CD4-positive, alpha-beta T cell treated with Interleukin-15 for 1 hour (primary cell): Measurements from ENCODE around the gene PACS1.
A peak's percentile ranks its signal among the peaks of the same experiment; 100 is the strongest.
"Not testable (repeated sequence)": the region's sequence is repeated elsewhere in the genome, so short reads cannot be mapped to it uniquely, and the experiment has no call there.

Source experiments
- DNase-seq: peaks from one replicate; pipeline ENCODE4 v3.0.0-alpha.2; 2020

The PACS1 gene

DNA sequence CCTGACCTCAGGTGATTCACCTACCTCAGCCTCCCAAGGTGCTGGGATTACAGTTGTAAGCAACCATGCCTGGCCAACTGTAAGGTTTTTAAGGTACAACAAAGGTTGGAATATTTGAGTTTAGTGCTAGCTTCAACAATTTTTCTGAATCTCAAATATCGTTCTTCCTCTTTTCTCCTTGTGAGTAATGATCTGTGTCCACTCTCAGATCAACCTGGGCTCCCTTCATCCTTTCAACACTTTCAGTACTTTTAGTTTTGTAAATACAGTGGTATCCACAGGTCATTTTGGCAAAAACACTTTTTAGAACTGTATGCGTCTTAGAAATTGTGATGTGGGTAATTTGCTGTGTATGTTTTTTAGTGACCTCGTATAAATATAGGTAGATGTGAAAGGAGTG, 7.9 kb downstream of the PACS1 start:
- no peak for DNase-seq

DNA sequence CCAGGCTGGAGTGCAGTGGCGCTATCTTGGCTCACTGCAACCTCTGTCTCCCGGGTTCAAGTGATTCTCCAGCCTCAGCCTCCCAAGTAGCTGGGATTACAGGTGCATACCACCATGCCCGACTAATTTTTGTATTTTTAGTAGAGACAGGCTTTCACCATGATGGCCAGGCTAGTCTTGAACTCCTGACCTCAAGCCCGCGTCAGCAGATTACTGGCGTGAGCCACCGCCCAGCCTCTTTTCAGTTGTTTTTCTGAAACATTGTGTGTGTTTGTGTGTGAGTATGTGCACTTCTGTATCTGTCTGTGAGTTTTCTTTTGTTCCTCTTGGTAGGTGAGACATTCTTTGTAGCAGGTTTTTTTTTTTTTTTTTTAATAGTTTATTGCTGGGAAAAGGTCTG, 8.9 kb downstream of the PACS1 start:
- not testable (repeated sequence) for DNase-seq

DNA sequence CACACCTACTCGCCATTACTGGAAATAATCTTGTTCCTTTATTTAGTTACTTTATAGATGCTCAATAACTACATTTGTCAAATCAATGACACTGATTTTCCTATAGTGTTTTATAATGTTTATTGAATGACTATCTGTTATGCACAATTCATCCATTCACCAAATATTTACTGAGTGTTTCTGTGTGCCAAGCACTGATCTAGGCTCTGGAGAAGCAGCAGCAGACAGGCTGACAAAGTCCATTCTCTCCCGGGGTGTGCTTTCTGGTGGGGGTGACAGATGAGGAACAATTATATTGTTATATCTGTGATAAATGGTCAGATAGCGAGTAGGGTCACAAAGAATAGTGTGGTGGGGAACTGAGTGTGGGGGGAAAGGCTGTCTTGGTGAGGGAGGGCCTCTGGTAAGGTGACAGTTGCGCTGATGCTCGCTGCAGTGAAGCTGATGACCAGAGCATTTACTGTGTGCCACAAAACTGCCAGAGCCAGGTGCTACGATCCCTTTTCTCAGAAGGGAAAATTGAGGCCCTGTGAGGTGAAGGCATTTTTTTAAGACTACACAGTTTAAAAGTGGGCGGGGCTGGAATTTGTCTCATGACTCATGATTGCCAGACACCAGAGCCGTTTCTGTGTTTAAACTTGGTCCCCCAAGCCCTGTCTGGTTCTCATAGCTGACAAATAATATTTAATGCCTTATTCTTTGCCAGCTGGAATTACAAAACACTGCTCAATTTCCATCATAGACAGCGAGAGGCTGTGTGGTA, 10.2 kb downstream of the PACS1 start:
- DNase-seq, result peak; percentile 72

DNA sequence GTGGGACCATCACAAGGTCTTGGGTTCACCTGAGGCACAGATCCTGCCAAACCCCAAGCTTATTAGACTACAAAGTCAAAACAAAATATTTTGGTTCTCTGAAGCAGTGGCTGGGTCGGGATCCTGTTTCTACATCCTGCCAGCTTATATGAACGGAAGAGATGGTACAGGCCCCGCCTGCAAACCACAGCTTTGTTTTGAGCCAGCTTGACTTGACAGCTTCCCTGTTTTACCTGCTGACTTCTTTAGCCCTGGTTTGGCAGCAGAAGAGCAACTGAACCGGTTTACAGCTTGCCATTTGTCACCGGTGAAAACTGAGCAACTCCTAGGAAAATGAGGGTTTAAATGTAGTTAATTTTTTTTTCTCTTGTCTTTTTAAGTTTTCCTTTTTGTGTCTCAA, 11.4 kb downstream of the PACS1 start:
- peak; percentile 84 for DNase-seq

DNA sequence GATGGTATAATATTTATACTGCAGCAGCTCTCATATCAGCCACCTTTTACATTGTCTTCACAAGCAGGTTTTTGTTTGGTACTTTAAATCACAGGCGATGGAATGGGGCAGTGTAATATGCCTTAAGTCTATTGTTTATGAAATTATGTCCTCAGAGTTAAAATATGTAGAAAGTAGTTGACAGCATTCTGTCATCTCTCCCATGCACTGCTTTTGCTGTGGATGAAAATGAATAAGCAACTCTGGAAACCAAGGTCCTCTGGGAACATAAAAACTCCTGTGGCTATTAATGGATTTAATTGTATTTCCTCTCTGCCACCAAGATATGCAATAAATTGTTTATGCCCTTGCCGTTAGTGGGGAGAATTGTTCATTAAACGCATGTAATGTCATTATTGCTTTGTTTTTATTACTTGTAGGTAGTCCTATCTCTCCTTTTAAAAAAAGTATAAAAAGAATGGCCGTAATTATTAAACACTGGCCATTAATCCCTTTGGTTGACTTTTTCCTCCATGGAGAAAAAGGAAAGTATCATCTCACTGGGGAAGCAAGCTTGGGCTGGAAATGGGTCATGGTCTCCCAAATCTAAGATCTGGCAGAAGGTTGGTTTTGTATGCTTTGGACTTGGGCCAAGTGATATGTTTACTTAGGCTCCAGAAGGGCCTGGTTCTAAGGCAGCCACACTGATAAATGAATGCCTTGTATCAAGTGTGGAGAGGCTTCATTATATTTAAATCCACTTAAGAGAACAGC, 13.1 kb downstream of the PACS1 start:
- DNase-seq, result no peak

DNA sequence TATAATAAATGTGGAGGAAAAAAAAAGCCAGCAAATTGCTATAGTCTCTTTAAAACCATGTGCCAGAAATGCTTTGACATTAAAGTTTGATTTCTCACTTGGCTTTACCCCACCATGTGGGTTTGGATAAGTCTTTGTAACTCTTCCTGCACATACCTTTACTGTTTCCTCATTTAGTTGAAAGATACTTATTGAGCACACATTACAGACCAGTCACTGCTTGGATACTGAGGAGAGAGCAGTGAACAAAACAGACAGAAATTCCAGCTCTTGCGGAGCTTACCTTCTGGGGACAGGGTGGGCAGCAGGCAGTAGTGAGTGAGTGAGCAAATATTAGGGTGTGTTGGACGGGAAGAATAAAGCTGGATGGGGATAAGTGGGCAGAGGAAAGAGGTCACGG, 13.7 kb downstream of the PACS1 start:
- no peak for DNase-seq

DNA sequence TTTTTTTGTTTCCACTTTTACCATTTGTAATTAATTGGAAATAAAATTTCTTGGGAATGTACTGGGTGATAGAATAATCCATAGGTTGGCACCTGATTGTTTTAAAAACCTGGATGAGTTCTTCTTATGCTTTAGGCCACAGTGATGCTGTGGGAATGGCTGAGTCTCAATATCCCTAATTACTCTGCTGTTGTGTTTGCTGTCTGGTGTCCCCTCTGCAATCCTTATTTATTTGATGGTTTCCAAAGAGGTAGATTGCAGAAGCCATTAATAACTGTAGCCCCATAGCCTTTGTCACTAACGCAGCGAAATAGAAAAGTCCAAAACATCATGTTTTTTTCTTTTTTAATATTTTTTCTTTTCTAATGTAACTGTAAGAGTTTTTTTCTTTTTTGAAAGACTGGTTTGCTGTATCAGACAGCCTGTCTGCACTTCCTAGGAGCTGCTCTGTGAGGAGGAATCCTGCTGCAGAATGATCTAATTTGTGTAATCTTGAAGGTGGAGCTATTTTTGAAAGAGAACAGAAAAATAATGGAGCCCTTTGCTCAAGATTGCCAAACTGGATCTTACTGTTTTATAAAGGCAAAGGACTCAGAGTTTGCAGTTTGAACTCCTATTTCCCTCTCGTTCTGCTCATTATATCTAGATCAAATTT, 14.9 kb downstream of the PACS1 start:
- DNase-seq, result no peak

DNA sequence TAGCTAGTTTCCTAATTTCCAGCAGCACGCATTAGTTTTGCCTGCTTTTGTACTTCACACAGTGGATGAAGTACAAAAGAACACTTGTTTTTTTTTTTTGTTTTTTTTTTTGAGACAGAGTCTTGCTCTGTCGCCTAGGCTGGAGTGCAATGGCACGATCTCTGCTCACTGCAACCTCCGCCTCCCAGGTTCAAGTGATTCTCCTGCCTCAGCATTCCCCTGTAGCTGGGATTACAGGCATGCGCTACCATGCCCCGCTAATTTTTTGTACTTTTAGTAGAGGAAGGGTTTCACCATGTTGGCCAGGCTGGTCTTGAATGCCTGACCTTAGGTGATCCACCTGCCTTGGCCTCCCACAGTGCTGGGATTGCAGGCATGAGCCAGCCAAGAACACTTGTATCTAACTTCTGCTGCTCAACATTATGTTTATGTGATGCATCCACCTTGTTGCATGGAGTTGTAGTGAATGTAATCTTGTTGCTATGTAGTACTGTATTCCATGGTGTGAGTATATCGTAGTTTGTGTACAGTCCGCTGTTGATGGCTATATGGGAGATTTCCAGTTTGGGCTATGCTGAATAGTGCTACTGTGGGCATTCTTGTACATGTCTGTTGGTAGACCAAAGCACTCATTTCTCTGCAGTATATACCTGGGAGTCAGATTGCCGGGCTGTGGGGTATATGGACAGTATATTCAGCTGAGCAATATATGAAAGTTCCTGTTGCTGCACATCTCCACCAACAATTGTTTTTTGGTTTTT, 17.3 kb downstream of the PACS1 start:
- no peak for DNase-seq

DNA sequence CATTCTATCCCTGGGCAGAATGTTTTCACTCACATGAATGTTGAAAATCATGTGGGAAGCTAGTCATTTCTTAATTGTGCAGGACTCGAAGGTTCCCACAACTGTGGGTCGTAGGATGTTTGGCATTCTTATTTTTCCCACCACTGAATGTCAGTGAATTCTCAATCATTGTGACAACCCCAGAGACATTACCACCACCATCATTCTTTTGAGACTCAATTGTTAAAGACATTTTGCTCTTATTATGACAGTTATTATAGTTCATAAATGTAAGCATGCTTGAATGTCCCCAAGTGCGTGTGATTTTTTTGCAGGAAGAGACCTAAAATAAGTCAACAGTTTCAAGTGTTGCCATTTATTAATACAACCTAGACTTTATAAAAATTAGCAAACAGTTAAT, 19.0 kb downstream of the PACS1 start:
- DNase-seq, result no peak

DNA sequence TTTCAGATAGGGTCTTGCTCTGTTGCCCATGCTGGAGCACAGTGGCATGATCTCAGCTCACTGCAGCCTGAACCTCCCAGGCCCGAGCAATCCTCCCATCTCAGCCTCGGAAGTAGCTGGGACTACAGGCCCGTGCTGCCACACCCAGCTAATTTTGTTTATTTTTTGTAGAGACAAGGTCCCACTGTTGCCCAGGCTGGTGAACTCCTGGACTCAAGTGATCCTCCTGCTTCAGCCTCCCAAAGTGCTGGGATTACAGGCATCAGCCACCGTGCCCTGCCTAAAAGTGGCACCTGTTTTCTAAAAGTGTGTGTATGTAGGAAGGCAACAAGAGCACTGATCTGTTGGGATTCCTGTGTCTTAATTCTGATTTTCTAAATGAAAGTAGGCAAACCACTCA, 20.2 kb downstream of the PACS1 start:
- no peak for DNase-seq

DNA sequence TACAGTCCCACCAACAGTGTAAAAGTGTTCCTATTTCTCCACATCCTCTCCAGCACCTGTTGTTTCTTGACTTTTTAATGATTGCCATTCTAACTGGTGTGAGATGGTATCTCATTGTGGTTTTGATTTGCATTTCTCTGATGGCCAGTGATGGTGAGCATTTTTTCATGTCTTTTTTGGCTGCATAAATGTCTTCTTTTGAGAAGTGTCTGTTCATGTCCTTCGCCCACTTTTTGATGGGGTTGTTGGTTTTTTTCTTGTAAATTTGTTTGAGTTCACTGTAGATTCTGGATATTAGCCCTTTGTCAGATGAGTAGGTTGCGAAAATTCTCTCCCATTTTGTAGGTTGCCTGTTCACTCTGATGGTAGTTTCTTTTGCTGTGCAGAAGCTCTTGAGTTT, 22.1 kb downstream of the PACS1 start:
- not testable (repeated sequence) for DNase-seq

DNA sequence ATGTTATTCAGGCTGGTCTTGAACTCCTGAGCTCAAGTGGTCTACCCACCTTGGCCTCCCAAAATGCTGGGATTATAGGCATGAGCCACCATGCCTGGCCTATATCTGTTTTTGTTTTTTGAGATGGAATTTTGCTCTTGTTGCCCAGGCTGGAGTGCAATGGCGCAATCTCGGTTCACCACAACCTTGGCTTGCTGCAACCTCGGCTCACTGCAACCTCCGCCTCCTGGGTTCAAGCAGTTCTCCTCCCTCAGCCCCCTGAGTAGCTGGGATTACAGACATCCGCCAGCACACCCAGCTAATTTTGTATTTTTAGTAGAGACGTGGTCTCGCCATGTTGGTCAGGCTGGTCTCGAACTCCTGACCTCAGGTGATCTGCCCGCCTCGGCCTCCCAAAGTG, 29.7 kb downstream of the PACS1 start:
- not testable (repeated sequence) for DNase-seq

DNA sequence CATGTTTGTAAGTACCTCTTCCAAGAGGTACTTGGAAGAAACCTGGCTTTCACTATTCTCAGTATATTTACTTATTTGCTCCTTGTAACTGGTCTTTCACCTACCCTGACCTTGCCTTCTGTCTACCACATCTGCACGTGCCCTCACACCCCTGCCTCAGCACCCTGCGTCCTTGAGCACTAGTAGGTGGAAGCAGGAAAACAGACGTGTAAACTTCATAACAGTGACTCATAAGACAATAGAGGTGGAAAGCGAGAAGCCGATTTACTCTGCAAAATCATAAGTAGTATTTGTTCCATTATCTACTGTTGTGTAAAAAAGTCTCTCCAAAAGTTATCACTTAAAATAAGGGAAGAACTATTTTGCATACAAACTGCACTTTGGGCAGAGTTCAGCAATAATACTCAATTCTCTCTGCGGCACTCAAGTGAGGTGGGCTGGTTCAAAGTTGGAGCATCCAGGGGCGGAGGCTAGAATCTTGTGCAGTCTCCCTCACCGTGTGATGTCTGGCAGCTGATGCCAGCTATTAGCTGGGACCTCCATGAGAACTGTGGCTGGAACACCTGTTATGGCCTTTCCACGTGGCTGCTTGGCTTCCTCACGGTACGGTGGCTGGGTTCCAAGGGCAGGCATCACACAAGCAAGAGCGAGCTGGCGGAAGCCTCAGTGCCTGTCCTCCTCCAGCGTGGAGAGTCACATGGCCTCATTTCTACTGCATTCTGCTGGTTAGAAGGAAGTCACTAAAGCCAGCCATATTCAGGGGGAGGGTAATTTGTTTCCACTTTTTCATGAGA, 30.4 kb downstream of the PACS1 start:
- peak; percentile 65 for DNase-seq

DNA sequence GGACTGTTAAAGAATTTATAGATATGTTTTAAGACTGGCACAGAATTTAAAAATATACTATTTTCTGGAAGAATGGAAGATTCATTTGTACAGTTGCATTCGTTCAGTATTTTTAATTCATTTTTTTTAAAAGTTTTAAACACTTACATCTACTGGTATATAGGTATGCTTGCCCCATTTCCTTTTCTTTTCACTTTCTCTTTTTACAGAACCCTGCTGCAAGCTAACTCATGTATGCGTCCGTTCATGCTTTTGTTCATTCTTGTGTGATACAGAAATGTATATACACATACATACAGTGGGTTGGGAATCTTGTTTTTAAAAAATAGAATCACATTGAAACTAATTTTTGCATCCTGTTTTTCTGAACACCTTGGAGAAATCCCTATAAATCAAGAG, 31.0 kb downstream of the PACS1 start:
- no peak for DNase-seq

DNA sequence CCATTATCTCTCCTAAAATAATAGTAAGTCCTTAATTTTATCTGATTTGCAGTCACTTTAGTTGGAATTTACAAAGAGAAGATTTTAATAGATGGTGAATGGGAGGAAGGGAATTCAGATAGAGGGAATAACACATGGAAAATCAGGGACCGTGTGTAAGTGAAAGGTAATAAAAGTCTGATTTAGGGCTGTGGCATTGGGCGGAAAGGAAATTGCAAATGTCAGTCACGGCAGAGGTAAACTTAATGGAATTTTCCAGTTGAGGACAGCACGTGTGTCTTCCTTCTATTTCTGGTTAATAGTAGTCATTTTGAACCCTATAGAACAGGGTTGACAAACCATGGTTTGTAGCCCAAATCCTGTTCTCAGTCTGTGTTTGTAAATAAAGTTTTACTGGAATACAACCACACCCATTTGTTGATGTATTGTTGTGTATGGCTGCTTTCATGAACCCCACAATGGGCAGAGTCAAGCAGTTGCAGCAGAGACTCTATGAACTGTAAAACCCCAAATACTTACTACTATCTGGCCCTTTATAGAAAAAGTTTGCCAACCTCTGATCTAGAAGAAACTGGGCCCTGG, 34.1 kb downstream of the PACS1 start:
- DNase-seq, result no peak

DNA sequence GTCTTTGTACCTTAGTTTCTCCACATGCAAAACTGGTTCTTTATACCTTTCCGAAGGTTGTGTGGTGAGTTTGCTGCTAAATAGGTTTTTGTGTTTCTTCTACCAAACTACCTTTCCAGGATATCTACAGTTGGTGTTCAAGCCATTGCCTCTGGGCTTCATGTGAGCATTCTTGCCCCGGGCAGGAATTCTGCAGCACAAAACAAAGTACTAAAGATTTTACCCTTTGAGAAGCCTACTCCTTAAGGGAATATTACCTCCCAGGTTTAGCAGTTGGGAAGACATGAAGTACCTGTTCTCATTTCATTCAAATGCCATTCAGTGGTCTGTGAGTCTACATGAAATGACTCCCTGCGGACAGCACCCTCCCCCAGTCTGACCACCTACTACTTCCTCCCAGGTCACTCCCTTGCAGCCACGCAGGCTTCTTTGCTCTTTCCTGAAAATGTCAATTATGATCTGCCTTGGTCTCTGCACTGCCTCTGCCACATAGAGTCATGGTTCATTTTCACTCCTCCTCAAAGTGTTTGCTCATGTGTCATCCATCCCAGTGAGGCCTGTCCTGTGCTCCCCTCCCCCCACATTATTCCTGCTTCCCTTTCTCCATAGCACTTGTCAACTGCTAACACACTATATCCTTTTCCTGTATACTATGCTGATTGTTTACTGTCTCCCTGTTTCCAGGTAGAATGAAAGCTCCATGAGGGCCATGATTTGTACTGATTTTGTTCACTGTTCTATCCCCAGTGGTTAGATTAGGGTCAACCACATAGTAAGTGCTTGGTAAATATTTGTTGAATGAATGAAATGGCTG, 36.9 kb downstream of the PACS1 start:
- no peak for DNase-seq

DNA sequence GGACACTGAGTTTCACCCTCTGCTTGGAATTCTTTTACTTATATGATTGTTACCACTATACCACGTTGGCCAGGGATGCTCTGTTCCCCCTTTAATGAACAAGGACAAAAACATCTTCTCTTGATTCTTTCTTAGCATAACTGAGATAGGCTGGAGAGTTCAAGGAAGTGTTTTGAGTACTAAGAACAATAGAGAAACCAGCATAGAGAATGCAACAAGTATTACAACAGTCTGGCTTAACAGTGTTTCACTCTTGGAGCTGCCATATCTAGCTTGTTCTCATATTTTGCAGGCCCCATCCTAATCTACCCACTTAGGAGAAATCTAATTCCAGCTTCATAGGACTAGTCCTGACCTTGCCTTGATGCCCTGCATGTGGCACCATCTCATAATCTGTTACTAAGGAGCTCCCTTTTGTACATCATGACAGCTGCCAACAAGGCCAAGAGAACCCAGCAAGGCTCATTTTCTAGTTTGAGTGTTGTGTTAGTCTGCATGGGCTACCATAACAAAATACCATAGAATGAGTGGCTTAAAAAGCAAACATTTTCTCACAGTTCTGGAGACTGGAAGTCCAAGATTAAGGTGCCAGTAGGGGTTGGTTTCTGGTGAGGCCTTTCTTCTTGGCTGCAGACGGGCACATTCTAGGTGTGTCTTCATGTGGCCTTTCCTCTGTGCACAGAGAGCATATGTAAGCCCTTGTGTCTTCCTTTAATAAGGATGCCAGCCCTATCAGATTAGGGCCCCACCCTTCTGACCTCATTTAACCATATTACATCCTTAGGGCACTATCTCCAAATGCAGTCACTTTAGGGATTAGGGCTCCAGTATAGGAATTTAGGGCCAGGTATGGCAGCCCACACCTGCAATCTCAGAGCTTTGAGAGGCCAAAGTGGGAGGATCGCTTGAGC, 37.8 kb downstream of the PACS1 start:
- DNase-seq, result no peak

DNA sequence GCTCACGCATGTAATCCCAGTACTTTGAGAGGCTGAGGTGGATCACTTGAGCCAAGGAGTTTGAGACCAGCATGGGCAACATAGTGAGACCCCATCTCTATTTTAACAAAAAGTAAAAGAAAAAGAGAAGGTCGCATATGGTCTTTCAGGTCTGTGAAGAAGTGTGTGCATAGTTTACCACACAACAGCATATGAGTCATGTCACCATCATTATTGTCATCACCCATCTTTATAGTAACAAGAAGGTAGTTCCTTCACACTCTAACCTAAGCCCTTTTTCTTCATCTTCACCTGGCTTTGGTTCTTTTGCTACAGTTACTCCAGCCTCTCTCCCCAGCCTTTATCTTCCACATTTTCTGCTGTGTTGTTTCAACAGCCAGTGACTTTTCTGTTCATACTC, 39.2 kb downstream of the PACS1 start:
- DNase-seq, result no peak

DNA sequence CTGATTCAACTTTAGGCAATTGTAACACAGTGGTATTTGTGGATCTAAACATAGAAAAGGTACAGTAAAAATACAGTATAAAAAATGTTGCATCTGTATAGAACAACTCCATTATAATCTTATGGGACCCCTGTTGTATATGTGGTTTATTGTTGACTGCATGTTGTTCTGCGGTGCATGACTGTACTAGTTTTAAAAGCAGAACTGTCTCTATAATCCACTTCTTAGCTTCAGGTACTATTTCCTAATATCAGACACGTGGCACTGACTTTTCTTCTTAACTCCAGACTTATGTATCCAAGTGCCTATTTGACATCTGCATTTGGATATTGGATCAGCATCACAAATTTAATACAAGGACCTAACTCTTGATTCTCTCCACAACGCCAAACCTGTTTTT, 41.1 kb downstream of the PACS1 start:
- DNase-seq, result no peak

DNA sequence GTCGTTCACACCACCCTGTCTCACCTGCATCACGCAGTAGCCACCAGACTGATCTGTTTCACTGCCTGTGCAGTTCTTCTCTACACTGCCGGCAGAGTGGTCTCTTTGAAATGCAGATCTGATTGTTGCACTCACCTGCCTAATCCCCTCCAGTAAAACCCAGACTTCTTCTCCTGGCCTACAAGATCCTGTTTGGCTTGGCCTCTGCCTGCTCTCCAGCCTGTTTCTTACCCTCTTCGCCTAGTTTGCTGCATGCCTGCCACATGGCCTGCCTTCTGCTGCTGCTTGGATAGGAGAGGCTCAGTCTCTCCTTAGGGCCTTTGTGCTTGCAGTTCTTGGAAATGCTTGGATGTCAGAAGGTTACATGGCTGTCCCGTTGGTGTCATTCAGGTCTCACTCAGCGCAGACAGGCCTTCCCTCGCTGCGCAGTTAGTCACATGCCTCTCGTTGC, 42.0 kb downstream of the PACS1 start:
- DNase-seq, result no peak
